HG03432 (cell line): Measurements from ENCODE around the gene DIPK1B.

Experiments used
- ATAC-seq: cut with Tn5 transposase; IDR thresholded peaks from one replicate; pipeline ENCODE4 v1.9.1; 2021; ENCODE audit warnings: mild to moderate bottlenecking, moderate library complexity; ENCODE audit not compliant: unreplicated experiment

Gene DIPK1B

GRCh38 chr9:136711751-136712689 lies at the start of gene DIPK1B:
TSS of gene DIPK1B (plus strand) at chr9:136712572. CDS start at chr9:136712666, 94 bp downstream.
- no peak for ATAC-seq

- no peak for ATAC-seq
Observed at GRCh38 chr9:136662656-136663581, 49.5 kb upstream of the DIPK1B start, which contains the start of gene EGFL7. TSS of gene EGFL7 (plus strand) at chr9:136662916. CDS start at chr9:136668283, 5,367 bp downstream.

- no peak for ATAC-seq
Observed at GRCh38 chr9:136664000-136664915, 48.1 kb upstream of the DIPK1B start.

GRCh38 chr9:136665111-136665703 lies 47.2 kb upstream of the DIPK1B start:
- no peak for ATAC-seq

GRCh38 chr9:136665704-136666371 lies 46.5 kb upstream of the DIPK1B start:
- ATAC-seq = no peak

GRCh38 chr9:136666372-136667213 lies 45.8 kb upstream of the DIPK1B start:
- no peak for ATAC-seq

- ATAC-seq = no peak
Observed at GRCh38 chr9:136667214-136667939, 45.0 kb upstream of the DIPK1B start.

- ATAC-seq = no peak
Observed at GRCh38 chr9:136667940-136668760, 44.2 kb upstream of the DIPK1B start.

GRCh38 chr9:136668983-136669790 lies 43.2 kb upstream of the DIPK1B start:
- ATAC-seq = no peak

GRCh38 chr9:136669791-136670464 lies 42.4 kb upstream of the DIPK1B start:
- ATAC-seq = no peak

- ATAC-seq = no peak
Observed at GRCh38 chr9:136670576-136671253, 41.7 kb upstream of the DIPK1B start.

- ATAC-seq = no peak
Observed at GRCh38 chr9:136671254-136671614, 41.1 kb upstream of the DIPK1B start.

- ATAC-seq = no peak
Observed at GRCh38 chr9:136671646-136672430, 40.5 kb upstream of the DIPK1B start.

- no peak for ATAC-seq
Observed at GRCh38 chr9:136672431-136673087, 39.8 kb upstream of the DIPK1B start.
